HL-60 (cell line): ENCODE results near the gene MYMX.

ENCODE experiments used
- GABPA ChIP-seq: IDR thresholded peaks from 2 replicates; pipeline ENCODE4 v1.6.1; 2012; ENCODE audit warnings: low read depth
- POLR2AphosphoS5 ChIP-seq: IDR thresholded peaks from 2 replicates; pipeline ENCODE4 v1.6.1; 2012; ENCODE audit warnings: low read depth
- TF ChIP-seq, protein P1 (sequence below): IDR thresholded peaks from one replicate; pipeline ENCODE4 v1.5.1; 2011; ENCODE audit warnings: low read length, control low read depth, inconsistent platforms; ENCODE audit not compliant: insufficient read depth

GRCh38 chr6:44169154-44169553, 47.6 kb upstream of the MYMX start:
- TF ChIP-seq, protein P1, sequence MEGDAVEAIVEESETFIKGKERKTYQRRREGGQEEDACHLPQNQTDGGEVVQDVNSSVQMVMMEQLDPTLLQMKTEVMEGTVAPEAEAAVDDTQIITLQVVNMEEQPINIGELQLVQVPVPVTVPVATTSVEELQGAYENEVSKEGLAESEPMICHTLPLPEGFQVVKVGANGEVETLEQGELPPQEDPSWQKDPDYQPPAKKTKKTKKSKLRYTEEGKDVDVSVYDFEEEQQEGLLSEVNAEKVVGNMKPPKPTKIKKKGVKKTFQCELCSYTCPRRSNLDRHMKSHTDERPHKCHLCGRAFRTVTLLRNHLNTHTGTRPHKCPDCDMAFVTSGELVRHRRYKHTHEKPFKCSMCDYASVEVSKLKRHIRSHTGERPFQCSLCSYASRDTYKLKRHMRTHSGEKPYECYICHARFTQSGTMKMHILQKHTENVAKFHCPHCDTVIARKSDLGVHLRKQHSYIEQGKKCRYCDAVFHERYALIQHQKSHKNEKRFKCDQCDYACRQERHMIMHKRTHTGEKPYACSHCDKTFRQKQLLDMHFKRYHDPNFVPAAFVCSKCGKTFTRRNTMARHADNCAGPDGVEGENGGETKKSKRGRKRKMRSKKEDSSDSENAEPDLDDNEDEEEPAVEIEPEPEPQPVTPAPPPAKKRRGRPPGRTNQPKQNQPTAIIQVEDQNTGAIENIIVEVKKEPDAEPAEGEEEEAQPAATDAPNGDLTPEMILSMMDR: no peak
- TF ChIP-seq POLR2AphosphoS5: no peak
- TF ChIP-seq GABPA: no peak
